AG08395 (cell line): Measurements from ENCODE around the gene RAD51B.
A peak's percentile ranks its signal among the peaks of the same experiment; 100 is the strongest.

Experiments
- DNase-seq: peaks from one replicate; pipeline ENCODE4 v3.0.0; 2012; ENCODE audit warnings: mixed read lengths, low spot score

The RAD51B gene

DNA sequence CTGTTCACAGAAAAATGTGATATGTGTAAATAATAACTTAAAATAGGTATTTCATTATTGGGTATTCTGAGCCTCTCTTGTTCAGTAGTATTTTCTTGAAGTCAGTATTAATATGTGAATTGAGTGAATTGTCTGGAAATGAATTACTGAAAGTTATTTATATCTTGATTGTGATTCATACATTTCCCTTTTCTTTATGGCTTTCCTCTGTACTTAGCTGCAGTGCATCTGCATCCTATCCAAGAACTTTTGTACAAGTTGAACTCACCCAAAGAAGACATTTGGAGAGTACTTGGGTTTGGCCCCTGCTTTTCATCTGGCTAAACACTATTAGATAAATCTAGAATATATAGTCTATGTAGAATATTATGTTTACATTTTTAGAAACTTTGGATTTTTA, 326.0 kb downstream of the RAD51B start:
- no peak for DNase-seq

DNA sequence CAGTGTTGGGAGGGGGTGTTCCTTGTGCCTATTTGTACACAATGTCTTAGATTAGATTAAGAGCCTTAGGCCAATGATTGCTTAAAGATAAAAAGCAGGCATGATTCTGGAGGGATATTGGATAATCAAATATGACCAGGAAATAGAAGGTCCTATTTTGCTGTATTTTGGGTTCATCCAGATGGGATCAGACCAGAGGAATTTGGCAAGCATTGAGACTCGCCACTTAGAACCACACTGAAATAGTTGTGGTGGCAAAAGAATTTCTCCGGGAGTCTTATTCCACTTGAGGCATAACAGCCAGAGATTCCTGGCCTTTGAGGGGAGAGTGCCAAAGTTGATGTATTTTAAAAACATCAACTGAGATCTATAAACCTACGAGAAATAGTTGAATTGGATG, 327.2 kb downstream of the RAD51B start:
- DNase-seq, result peak; percentile 91

GRCh38 chr14:68147303-68147702, 327.7 kb downstream of the RAD51B start:
- DNase-seq, result no peak

- DNase-seq, result no peak
Measured at GRCh38 chr14:68148276-68148675, 328.7 kb downstream of the RAD51B start.

DNA sequence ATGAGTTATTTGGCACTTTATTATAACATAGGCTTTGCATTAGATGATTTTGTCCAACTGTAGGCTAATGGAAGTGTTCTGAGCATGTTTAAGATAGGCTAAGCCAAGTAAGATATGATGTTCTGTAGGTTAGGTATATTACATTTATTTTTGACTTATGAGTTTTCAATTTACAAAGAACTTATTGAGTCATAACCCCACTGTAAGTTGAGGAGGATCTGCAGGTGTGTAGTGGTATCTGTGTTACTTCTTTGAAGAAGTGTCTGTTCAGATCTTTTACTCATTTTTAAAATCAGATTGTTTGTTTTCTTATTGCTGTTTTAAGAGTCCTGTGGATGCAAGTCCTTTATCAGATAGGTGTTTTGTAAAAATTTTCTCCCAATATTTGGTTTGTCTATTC, 329.2 kb downstream of the RAD51B start:
- no peak for DNase-seq

DNA sequence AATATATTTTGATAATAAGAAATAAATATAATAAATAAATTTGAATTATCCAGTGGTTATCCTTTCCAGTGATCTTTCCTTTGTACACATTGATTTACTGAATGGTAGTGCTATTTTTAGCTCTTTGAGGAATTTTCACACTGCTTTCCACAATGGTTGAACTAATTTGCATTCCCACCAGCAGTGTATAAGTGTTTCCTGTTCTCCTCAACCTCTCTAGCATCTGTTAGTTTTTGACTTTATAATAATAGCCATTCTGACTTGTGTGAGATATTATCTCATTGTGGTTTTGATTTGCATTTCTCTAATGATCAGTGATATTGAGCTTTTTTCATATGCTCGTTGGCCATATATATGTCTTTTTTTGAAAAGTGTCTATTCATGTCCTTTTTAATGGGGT, 333.7 kb downstream of the RAD51B start:
- DNase-seq, result no peak

DNA sequence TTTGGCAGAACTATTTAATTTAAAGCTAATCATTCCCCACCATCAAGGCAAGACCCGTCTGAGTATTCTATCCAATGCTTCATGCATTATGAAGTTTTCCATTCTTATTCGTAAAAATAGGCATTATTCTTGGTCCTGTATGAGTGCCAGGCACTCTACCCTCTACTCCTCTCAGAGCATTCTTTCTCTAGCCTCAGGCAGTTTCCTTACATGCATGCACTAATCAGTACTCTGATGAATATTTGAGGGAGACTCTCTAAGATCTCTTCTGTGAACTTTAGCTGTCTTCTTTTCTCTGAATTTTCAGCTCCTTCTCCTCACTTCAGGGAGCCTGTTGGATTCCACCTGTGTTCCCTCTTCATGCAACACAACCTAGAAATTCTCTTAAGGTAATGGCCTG, 334.7 kb downstream of the RAD51B start:
- no peak for DNase-seq

DNA sequence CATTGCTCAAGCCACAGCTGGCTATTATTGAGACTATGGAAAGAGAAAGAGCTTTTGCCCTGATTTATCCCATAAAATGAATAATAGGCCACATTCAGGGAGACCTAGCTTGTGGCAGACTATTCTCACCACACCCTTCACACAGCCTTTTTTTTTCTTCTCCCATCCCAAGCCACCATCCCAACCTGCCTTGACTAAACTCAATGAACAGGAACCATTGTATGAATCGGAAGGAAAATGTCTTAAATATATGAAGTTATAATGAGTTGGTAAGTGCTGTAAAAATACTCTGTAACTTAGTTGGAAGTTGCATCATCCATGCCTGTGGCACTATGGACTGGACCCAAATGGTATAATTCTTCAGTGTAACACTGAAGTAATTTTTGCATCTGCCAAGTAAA, 338.4 kb downstream of the RAD51B start:
- DNase-seq, result peak; percentile 24

GRCh38 chr14:68158640-68159039, 339.1 kb downstream of the RAD51B start:
- DNase-seq, result no peak

GRCh38 chr14:68159701-68160633, 340.4 kb downstream of the RAD51B start:
- no peak for DNase-seq

- no peak for DNase-seq
Measured at GRCh38 chr14:68160779-68161546, 341.4 kb downstream of the RAD51B start.

GRCh38 chr14:68162887-68163286, 343.3 kb downstream of the RAD51B start:
- no peak for DNase-seq

DNA sequence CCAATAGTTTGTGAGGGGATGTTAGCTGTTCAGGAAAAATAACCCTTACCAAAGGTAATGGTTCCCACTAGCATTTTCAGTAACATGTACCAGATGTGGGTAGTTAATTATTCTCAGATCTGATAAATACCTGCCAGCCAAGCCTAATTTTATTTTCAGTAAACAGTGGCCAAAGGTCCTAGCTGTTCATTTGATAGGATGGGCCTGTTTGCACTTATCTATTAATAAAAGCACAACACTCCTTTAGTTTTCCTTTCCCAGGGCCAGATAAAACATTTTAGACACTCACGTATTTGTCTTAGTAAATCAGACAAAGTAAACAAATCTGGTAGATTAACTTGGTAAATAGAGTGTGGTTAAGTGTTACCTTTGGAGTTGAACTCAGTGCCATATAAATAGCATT, 345.1 kb downstream of the RAD51B start:
- DNase-seq, result no peak

- no peak for DNase-seq
Measured at GRCh38 chr14:68165274-68165843, 345.8 kb downstream of the RAD51B start.

DNA sequence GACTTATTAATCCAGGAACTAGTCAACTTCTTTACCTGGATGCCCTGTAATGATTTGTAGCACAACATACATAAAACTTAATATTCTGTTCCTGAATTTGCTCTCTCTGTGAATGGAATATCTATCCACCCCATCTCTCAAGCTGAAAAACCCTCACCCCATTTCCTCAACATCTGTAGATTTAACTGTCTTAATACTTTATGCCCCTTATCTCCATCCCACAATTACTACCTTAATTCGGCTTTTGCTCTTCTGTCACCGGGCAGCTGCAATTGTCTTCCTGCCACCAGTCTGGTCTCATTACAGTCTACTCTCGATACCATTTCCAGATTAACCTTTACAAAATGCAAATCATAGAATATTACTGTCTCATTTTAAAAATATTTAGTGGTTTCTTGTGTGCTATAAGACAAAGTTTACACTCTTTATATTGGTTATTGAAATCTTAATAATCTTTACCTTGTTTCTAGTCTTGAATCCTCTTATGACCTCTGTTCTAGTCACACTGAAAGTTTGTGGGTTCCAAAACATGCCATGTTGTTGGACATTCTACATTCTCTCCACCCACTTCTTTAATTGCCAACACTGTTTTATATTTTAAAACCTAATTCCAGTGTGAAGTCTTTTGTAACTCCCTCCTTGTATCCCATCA, 347.3 kb downstream of the RAD51B start:
- DNase-seq, result no peak

- DNase-seq, result no peak
Measured at GRCh38 chr14:68167383-68168087, 348.0 kb downstream of the RAD51B start.

DNA sequence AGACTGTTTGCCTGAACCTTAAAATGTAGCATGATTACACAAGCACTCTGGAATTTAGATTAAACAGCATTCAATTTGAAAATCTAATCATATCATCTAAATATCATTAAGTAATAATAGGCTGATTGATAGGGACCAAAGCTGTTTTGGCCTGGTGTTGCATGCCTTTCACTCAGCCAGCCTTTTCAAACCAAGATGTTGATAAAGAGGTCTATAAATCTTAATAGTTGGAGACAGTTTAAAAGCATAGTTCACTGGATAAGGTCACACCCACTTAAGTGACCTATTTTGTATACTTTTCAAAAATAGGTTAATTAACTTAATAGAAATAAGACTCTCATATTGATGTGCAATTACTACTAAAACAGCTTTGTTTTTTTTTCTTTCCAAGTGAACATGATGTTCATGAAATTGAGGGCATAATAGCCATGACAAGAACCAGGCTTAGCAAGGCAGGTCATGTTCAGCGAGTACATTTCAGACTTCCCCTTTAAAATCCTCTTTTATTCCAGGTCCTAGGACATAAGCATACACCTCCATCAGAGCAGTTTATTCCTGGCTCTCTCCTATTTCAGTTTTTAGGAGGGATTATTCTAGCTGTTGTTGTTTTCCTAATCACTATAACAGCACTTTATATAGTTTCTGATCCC, 349.0 kb downstream of the RAD51B start:
- DNase-seq, result no peak

- DNase-seq, result no peak
Measured at GRCh38 chr14:68172216-68172615, 352.6 kb downstream of the RAD51B start.

DNA sequence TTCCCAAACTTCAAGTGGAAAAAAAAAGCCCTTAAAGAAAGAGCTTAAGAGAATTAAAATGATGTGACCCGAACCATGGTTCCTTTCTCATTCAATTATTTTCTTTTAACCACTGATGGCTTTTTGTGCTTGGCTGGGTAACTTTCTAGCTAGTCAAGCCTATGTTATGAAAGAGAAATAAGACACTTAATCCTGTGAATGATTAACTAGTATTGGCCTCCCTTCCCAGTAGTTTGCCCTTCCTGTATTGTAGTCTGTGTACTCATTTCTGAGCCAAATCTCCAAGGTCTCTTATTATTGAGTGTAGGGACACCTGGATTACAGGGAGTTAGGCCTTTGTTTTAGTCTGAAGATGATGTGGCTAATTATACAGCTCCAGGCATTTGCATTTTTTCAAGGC, 353.0 kb downstream of the RAD51B start:
- no peak for DNase-seq

DNA sequence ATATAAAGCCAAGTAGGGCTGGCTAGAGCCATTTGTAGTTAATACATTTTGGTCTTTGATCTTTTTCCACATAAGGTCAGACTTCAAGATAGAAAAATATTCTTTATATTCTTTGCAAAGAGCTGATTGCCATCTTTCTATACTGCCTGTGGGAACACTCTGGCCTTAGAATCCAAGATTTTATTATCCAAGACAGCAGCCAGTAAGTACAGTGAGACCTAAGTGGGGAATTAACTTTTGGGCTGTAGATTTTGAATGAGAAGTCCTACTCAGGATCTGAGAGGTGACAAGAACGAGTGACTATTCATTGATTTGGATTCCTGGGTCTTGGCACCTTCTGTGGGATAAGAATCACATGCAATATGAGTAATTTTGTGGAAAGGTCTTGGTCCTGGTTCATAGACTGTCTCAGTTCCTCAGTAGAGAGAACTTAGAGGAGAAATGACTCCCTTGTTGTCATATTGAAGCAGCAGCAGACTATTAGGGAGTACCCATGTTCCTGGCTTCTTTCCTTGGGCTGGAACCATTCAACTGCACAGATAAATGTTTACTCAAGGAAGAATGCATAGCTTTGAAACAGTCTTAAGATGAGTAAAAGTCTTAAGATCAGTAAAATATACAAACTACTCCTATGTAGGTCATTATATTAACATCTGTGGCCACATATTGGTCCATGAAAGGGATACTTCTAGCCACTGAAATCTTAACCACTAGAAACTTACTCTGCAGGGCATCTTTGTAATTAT, 353.8 kb downstream of the RAD51B start:
- DNase-seq, result no peak
